Parathyroid adenoma (tissue), 2 donors: ENCODE measurements around the gene MVP.
A peak's percentile ranks its signal among the peaks of the same experiment; 100 is the strongest.

Experiments
- H2AFZ ChIP-seq: fragments of 300-600 bp; sonication (generic); one replicate; pipeline ENCODE4 v1.7.0; 2017; ENCODE audit warnings: antibody characterized with exemption, mild to moderate bottlenecking
- H3K27ac ChIP-seq: fragments of 300-600 bp; sonication (generic); one replicate; pipeline ENCODE4 v1.7.0; 2017
- H3K27me3 ChIP-seq: fragments of 300-600 bp; sonication (generic); one replicate; pipeline ENCODE4 v1.7.0; 2017; ENCODE audit warnings: low read length; ENCODE audit not compliant: control insufficient read depth, insufficient read depth
- H3K36me3 ChIP-seq: fragments of 300-600 bp; sonication (generic); one replicate; pipeline ENCODE4 v1.7.0; 2017; ENCODE audit warnings: low read length; ENCODE audit not compliant: control insufficient read depth, insufficient read depth
- H3K4me1 ChIP-seq: fragments of 300-600 bp; sonication (generic); one replicate; pipeline ENCODE4 v1.7.0; 2017; ENCODE audit warnings: control low read depth
- H3K4me2 ChIP-seq: fragments of 300-600 bp; sonication (generic); one replicate; pipeline ENCODE4 v1.7.0; 2017; ENCODE audit warnings: low read length
- H3K4me3 ChIP-seq: fragments of 300-600 bp; sonication (generic); one replicate; pipeline ENCODE4 v1.7.0; 2017; ENCODE audit warnings: low read depth, low read length
- H3K79me2 ChIP-seq: fragments of 300-600 bp; sonication (generic); one replicate; pipeline ENCODE4 v1.7.0; 2017; ENCODE audit warnings: control low read depth
- H3K9ac ChIP-seq: fragments of 300-600 bp; sonication (generic); one replicate; pipeline ENCODE4 v1.7.0; 2017; ENCODE audit warnings: mild to moderate bottlenecking
- H3K9me3 ChIP-seq: fragments of 300-600 bp; sonication (generic); one replicate; pipeline ENCODE4 v1.7.0; 2017; ENCODE audit warnings: low read length; ENCODE audit not compliant: control insufficient read depth
- CTCF ChIP-seq: fragments of 300-600 bp; sonication (generic); IDR thresholded peaks from one replicate; pipeline ENCODE4 v1.7.0; 2017; ENCODE audit warnings: antibody characterized with exemption, mild to moderate bottlenecking
- donor health status: primary hyperparathyroidism.

Gene MVP

GRCh38 chr16:29818082-29818481 is 2.2 kb upstream of the MVP start:
- Histone ChIP-seq H3K79me2 (peaks cover 26% of the 10 kb centered on the region), H3K36me3 (no peaks in the 10 kb centered on the region), H3K4me2 (no peak overlapping the region), H3K4me1 (peaks cover 25% of the 10 kb centered on the region), H3K9me3 (no peaks in the 10 kb centered on the region), H3K27ac (no peak overlapping the region), H3K4me3 (no peak overlapping the region), H3K9ac (no peak overlapping the region), H3K27me3 (no peaks in the 10 kb centered on the region), H2AFZ (no peak overlapping the region)
- no peak for TF ChIP-seq CTCF

- no peaks in the 10 kb centered on the region for H3K9me3 ChIP-seq
- TF ChIP-seq CTCF: no peak
- no peak overlapping the region for H3K4me2 ChIP-seq
- no peaks in the 10 kb centered on the region for H3K36me3 ChIP-seq
- no peak overlapping the region for H3K9ac ChIP-seq
- no peak overlapping the region for H3K4me3 ChIP-seq
- H3K4me1 ChIP-seq: peaks cover 19% of the 10 kb centered on the region
- peaks cover 34% of the 10 kb centered on the region for H3K79me2 ChIP-seq
- peak overlapping the region; percentile 93 for H3K27ac ChIP-seq
- H3K27me3 ChIP-seq: no peaks in the 10 kb centered on the region
- no peak overlapping the region for H2AFZ ChIP-seq
Measured at GRCh38 chr16:29819506-29819905, 756 bp upstream of the MVP start.

GRCh38 chr16:29820730-29821642 is 724 bp downstream of the MVP start:
- no peak for TF ChIP-seq CTCF
- Histone ChIP-seq H3K4me1 (peaks cover 14% of the 10 kb centered on the region), H3K27ac (peak overlapping the region; percentile 93), H3K79me2 (peaks cover 46% of the 10 kb centered on the region), H3K4me2 (peak overlapping the region; percentile 76), H3K9me3 (no peaks in the 10 kb centered on the region), H3K36me3 (no peaks in the 10 kb centered on the region), H3K4me3 (peak overlapping the region; percentile 68), H3K9ac (peak overlapping the region; percentile 43), H2AFZ (peak overlapping the region; percentile 72), H3K27me3 (no peaks in the 10 kb centered on the region)

GRCh38 chr16:29821643-29822115 is 1.4 kb downstream of the MVP start:
- H3K27ac ChIP-seq: peak overlapping the region; percentile 93
- no peaks in the 10 kb centered on the region for H3K27me3 ChIP-seq
- no peak for TF ChIP-seq CTCF
- no peaks in the 10 kb centered on the region for H3K9me3 ChIP-seq
- peak overlapping the region; percentile 72 for H2AFZ ChIP-seq
- H3K79me2 ChIP-seq: peaks cover 53% of the 10 kb centered on the region
- no peak overlapping the region for H3K9ac ChIP-seq
- peak overlapping the region; percentile 76 for H3K4me2 ChIP-seq
- H3K4me1 ChIP-seq: peaks cover 14% of the 10 kb centered on the region
- H3K4me3 ChIP-seq: peak overlapping the region; percentile 68
- H3K36me3 ChIP-seq: no peaks in the 10 kb centered on the region
